ENCODE results near the gene TSPAN5.

TSPAN5 gene

GRCh38 chr4:98583265-98583664 lies 75.1 kb downstream of the TSPAN5 start:
- DNase-seq, result no peak

DNA sequence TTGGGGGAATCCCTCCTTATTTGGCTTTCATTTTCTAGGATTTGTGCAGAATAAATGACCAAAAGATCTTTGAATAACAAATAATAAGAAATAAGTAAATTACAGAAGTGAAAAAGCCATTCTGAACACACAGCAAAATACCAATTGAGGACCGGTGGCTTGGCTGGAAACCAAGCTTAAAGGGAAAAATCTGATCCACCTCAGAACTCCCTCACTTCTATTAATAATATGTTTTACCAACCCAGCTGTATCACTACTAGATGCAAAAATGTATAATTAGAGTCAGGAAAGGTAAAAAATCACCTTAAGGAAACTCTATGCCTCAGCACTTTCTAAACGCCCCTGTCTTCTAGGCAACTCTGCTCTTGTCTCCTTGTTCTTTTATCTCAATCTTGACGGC lies 77.3 kb downstream of the TSPAN5 start:
- no peak for DNase-seq

DNA sequence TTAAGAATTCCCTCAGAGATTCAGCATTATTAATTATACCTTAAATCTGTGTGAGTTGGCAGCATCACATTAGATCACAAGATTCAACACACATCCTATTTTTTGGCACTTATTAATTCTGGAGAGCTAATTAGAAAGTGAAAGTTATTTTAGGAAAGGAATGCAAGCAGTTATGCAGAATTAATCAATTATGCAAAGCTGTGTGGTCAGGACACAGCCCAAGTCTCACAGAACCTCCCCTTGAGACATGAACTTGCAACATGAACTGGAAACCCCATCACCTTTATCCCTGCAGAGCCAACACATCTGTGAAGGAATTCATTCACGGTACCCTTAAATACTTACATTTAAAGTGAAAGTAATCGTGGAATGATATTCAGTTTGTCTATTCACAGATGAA lies 80.5 kb downstream of the TSPAN5 start:
- no peak for DNase-seq

GRCh38 chr4:98574816-98575215 lies 83.6 kb downstream of the TSPAN5 start:
- DNase-seq, result no peak

GRCh38 chr4:98573791-98574190 lies 84.6 kb downstream of the TSPAN5 start:
- DNase-seq, result no peak

GRCh38 chr4:98572697-98573096 lies 85.7 kb downstream of the TSPAN5 start:
- DNase-seq, result no peak

DNA sequence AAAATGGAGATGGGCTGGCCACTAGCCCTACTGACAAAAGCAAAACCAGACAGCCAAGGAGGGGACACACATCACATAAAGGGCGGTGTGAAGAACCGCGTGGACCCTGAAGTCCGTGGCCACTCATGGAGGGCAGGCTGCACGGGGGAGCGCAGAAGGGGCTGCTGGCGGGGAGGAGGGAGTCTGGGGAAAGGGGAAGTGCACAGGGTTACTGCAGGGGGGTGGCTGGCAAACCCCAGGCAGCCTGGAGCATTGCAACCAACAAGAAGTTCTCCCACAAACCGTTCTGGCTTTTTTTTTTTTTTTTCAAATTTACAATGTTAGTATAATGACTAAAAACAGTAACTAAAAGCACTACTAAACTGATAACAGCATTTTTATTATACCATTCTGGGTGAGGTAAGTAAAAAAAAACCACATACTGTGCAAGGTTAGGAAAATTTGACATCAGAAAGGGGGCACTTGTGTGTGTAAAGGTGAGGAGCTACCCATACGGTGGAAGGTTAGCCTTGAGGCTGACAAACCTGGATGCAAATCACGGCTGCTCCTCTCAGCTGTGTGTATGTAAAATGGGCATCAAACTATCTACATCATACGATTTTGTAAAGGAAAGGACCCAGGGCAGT lies 87.1 kb downstream of the TSPAN5 start:
- no peak for DNase-seq

- DNase-seq, result no peak
Observed at GRCh38 chr4:98570151-98570797, 88.1 kb downstream of the TSPAN5 start.

- DNase-seq, result no peak
Observed at GRCh38 chr4:98568941-98569663, 89.3 kb downstream of the TSPAN5 start.

DNA sequence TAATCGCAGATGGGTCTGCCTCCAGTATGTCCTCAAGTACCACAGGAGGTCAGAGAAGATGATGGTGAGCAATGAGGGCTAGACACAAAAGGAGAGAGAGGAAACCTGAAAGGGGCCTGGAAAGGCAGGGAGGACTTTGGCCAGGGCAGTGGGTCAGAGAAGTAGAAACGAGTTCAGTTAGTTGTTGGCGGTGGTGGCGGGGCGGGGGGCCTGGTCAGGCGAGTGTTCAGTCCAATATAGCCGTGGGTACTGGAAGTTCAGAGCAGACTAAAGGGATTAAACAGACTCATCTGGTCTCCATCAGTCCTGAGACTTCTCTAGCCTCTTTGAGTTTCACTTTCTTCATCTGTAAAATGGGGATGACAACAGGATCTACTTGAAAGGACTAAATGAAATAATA lies 90.8 kb downstream of the TSPAN5 start:
- DNase-seq, result no peak

DNA sequence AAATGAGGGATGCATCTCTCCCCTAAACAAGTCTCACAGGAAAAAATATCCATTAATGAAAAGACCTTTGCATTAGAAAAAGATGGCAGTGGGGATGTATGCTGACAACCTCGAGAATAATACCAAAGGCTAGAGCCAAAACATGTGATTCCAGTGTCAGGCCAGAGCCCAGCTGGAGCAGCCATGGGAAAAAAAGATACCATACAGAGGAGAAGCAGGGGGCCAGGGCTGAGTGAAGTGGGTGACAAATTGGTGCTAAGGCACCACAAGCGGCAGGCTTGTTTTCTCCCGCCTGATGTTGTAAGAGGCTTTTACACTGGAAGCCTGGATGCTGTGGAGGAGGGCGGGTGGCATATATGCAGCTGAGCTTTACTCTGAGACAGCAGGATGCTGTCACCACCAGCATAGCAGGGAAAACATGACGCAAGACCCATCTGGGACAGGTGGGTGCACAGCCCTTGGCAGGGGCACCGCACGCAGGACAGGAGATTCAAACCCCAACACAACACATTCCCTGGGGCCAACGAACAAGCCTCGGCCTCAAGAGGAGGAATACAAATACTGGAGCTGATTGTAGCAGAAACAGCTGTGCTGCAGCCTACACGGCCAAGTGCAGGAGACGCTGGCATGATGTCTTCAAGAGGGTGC lies 91.9 kb downstream of the TSPAN5 start:
- DNase-seq, result no peak

- DNase-seq, result no peak
Observed at GRCh38 chr4:98565681-98566301, 92.6 kb downstream of the TSPAN5 start.

GRCh38 chr4:98564852-98565251 lies 93.6 kb downstream of the TSPAN5 start:
- no peak for DNase-seq

DNA sequence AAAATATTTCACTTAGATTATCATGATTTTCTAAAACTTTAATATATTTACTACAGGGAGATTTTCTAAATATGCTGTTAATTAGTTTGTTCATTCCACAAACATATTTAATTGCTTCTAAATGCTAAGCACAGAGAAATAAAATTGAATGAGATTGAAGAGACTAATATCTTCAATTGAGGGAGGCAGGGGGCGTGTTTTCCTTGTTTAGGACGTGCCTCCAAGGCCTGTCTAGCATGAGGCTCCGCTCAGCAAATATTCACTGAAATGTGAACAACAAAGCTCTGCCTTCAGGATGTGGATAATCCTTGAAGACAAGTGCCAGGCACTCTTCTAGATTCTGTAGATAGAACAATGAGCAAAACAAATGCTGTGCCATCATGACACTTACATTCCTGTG lies 98.1 kb downstream of the TSPAN5 start:
- no peak for DNase-seq

DNA sequence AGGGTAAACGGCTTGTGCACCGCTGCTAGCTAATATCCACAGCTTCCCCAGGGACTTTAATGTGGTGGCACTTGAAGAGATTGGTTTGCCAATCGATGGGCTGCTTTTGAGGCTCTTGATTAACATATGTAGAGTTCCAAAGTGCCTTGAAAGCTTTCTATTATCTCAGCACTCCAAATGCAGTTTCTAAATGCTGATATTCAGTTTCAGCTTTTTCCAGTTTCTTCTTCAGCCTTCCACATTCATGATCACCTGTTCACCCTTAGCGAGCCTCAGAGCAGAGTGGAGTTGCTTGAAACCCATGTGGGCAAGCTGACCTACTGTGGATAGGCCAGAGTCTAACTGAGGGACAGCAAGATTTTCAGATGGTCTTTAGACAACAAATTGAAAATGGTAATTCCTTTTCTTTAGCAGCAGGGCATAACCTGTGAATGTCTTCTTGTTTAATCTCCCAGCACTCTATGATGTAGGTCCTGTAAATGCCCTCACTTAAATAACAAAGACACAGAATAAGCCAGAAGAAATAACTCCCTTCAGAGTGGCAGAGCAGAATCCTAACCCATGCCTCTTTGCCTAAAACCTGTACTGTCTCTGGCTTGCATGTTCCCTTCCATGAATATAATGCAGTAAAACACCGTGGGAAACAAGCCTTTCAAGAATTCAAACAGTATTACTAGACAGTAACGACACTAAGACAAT lies 99.8 kb downstream of the TSPAN5 start:
- DNase-seq, result no peak

DNA sequence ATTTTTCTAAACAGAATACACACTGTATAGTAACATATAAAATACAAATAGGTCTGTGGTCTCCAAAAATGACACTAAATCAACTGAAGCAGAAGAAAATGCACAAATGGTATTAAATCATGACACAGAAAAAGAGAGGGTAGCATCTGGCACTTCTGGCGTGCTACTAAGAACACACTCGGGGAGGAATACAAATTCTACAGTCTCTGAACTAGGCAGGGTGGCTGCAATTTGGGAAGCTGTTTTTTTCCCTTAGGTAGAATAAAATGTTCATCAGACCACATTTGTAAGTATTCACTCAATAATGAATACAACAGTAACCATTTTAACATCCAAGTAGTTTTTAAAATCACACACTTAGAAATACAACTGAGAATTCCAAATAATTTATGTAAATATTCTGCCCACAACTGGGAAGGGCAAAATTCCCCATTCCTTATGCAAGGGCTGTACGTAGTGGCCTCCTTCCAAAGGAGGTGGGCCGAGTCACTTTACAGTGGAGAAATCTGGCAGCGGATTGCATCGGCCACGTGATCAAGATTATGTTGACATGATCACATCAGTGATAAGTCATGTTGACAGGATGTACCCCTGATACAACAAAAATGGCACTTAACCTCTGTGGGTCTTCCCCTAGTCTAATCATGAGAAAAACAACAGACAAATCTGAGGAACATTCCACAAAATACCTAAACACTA lies 101.1 kb downstream of the TSPAN5 start:
- no peak for DNase-seq

GRCh38 chr4:98556451-98556850 lies 102.0 kb downstream of the TSPAN5 start:
- DNase-seq, result no peak

DNA sequence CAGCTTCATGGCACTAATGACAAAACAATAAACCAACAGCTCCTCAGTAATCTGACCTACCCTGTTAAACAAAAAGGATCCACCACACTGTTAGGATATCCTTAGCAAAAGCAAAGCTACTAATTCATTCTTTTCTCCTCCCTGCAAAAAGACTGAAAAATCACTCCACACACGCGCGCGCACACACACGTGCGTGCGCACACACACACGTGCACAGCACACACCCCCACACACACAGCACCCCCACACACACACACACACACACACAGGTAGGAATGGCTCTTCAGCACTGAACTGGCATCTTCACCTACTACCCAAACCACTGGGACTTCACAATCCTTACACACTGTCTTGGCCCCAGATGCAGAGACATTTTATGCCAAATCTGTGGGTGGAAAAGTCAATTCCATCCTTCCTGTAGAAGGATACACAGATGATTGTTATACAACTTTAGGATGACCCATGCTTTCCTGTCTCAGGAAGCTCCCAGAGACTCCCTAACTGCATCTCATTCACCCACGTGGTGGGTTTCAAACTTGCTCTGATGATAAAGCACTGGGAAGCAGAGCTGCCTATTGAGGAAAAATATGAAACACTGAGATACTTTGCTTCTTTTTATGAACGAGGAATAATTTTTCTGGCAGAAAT lies 102.5 kb downstream of the TSPAN5 start:
- no peak for DNase-seq

GRCh38 chr4:98546910-98547594 lies 111.4 kb downstream of the TSPAN5 start:
- no peak for DNase-seq

DNA sequence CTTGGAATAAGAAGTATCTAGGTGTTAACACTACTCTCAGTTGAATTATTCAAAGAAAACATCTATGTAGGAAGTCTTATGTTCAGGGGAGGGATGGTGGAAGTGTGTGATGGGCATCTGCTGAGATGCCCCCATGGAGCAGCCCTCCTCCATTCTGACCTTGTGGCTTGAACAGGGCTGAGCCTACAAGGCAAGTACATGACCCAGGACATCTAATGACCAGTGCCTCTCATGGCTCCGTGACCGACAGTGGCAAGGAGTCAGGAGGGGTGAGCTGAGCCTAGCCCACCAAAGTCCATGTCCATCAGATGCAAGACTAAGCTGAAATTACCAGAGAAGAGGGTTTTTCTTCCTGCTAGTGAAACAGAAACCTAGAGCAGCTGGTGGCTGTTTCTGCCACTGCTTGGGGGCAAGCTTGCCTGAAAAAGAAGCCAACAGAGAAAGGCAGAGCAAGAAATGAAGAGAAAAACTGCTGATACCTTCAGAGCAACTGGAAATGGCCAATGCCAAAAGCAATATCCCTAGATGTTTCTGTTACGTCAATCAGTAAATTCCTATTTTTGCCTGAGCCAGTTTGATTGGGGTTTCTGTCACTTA lies 113.5 kb downstream of the TSPAN5 start:
- no peak for DNase-seq

Data from central memory CD4-positive, alpha-beta T cell (primary cell).